Hepatocyte (in vitro differentiated cells): Measurements from ENCODE around the gene ST6GALNAC4.

Source experiments
- EZH2 ChIP-seq: fragments of 200-600 bp; sonication (generic); IDR thresholded peaks from 2 replicates; pipeline ENCODE4 v1.6.1; 2016; ENCODE audit warnings: antibody characterized with exemption, mild to moderate bottlenecking, borderline replicate concordance
- EZH2phosphoT487 ChIP-seq: fragments of 200-600 bp; sonication (generic); IDR thresholded peaks from one replicate; pipeline ENCODE4 v1.6.1; 2018; ENCODE audit warnings: antibody characterized with exemption, mild to moderate bottlenecking, low read depth, moderate library complexity; ENCODE audit not compliant: unreplicated experiment, severe bottlenecking
- TF ChIP-seq, protein P1 (sequence below): fragments of 200-600 bp; sonication (generic); IDR thresholded peaks from 2 replicates; pipeline ENCODE4 v1.5.1; 2016; ENCODE audit warnings: antibody characterized with exemption, mild to moderate bottlenecking; ENCODE audit not compliant: poor library complexity

DNA sequence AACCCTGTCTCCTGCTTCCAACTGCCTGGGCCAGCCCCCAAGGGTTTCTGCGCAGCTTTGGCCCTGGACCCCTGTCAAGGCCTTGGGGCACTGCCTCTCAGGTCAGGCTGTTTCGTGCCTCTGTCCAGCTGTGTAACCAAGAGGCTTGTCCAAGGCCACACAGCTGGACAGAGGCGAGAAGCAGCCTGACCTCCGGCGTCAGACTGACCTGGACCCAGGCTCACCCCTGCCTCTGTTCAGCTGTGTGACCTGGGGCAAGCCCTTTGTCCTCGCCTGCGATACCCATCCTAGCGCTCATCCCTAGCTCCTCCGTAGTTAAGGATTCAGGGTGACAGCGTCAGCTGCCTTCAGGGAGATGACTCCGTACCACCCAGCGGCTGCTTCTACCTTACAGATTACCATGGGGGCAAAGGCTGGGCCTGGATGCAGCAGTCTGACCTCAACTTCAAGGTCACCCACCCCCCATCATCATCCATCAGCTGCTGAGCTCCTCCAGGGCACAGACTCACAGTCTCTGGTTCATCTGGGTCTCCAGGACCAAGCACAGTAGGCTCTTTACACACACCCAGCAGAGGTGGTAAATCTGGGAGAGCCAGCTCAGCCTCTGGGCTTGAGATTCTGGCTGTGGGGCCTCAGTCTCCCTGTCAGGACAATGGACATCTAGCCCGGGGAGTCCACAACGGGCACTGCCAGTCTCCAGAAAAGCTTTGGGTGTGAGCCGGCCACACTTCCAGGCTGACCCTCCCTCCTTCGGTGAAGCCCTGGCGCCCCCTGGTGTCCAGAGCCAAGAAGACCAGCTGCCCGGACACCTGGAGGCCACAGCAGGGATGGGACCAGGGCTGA lies 47.3 kb downstream of the ST6GALNAC4 start:
- TF ChIP-seq, protein P1, sequence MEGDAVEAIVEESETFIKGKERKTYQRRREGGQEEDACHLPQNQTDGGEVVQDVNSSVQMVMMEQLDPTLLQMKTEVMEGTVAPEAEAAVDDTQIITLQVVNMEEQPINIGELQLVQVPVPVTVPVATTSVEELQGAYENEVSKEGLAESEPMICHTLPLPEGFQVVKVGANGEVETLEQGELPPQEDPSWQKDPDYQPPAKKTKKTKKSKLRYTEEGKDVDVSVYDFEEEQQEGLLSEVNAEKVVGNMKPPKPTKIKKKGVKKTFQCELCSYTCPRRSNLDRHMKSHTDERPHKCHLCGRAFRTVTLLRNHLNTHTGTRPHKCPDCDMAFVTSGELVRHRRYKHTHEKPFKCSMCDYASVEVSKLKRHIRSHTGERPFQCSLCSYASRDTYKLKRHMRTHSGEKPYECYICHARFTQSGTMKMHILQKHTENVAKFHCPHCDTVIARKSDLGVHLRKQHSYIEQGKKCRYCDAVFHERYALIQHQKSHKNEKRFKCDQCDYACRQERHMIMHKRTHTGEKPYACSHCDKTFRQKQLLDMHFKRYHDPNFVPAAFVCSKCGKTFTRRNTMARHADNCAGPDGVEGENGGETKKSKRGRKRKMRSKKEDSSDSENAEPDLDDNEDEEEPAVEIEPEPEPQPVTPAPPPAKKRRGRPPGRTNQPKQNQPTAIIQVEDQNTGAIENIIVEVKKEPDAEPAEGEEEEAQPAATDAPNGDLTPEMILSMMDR: peak; percentile 76
- no peak for TF ChIP-seq EZH2
- no peak for TF ChIP-seq EZH2phosphoT487
